Measurements from ENCODE around the gene SPATS1. TPM values are rescaled to one million over a fixed set of nuclear protein-coding genes. Genes with fewer than 3 reads are reported as not detected.

Gene SPATS1
- total and polyA plus RNA-seq, 9 donors, result 0.25 to 1.4 (median 0.28) TPM; not detected in 6

GRCh38 chr6:44309631-44310030 is 32.8 kb upstream of the SPATS1 start:
- intact Hi-C loops (cut with DNase I), result no loop called here
- no peak for DNase-seq
- H3K4me1 ChIP-seq (ENCODE audit: insufficient read depth), result peaks cover 5% of the 10 kb centered on the region
- no peaks in the 10 kb centered on the region for H3K27me3 ChIP-seq
- H3K36me3 ChIP-seq, result no peaks in the 10 kb centered on the region
- no peak overlapping the region for H3K4me3 ChIP-seq
- H3K9me3 ChIP-seq, result no peaks in the 10 kb centered on the region
- TF ChIP-seq, protein P1, sequence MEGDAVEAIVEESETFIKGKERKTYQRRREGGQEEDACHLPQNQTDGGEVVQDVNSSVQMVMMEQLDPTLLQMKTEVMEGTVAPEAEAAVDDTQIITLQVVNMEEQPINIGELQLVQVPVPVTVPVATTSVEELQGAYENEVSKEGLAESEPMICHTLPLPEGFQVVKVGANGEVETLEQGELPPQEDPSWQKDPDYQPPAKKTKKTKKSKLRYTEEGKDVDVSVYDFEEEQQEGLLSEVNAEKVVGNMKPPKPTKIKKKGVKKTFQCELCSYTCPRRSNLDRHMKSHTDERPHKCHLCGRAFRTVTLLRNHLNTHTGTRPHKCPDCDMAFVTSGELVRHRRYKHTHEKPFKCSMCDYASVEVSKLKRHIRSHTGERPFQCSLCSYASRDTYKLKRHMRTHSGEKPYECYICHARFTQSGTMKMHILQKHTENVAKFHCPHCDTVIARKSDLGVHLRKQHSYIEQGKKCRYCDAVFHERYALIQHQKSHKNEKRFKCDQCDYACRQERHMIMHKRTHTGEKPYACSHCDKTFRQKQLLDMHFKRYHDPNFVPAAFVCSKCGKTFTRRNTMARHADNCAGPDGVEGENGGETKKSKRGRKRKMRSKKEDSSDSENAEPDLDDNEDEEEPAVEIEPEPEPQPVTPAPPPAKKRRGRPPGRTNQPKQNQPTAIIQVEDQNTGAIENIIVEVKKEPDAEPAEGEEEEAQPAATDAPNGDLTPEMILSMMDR (IDR thresholded peaks at IDR 0.05), result no peak
- TF ChIP-seq POLR2A (IDR thresholded peaks at IDR 0.05) (no peak), EP300 (IDR thresholded peaks at IDR 0.05) (no peak)
- H3K27ac ChIP-seq, result no peak overlapping the region

DNA sequence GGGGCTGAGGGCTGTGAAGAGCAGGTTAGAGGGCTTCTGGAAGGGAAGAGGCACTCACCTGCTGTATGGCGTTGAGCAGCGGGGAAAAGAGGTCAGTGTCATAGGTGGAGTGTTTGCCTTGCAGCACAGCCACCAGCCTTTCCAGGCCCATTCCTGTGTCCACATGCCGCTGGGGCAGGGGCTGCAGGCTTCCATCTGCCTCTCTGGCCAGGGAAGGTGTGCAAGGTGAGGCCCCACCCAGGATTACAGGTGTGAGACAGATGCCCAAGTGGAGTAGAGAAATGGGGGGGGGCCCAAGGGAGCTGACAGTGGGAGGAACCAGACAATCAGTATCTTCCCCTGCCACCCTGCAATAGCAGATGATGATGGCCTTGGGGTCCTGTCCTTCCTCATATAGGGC is 32.2 kb upstream of the SPATS1 start:
- H3K36me3 ChIP-seq, result no peaks in the 10 kb centered on the region
- no peak for DNase-seq
- no peak overlapping the region for H3K4me3 ChIP-seq
- no peaks in the 10 kb centered on the region for H3K9me3 ChIP-seq
- no peaks in the 10 kb centered on the region for H3K27me3 ChIP-seq
- H3K27ac ChIP-seq, result no peak overlapping the region
- 94 to 97% (median 95%) methylated on average over 3 of the region's 3 CpGs for WGBS, 3 donors
- TF ChIP-seq, protein P1 (IDR thresholded peaks at IDR 0.05), result no peak
- TF ChIP-seq EP300 (IDR thresholded peaks at IDR 0.05) (no peak), POLR2A (IDR thresholded peaks at IDR 0.05) (no peak)
- intact Hi-C loops (cut with DNase I), result no loop called here
- peaks cover 5% of the 10 kb centered on the region for H3K4me1 ChIP-seq (ENCODE audit: insufficient read depth)

- H3K27me3 ChIP-seq, result no peaks in the 10 kb centered on the region
- intact Hi-C loops (cut with DNase I), result no loop called here
- H3K27ac ChIP-seq, result no peak overlapping the region
- WGBS, 3 donors, result 44 to 95% (median 86%) methylated on average over 2 of the region's 2 CpGs
- no peaks in the 10 kb centered on the region for H3K9me3 ChIP-seq
- H3K36me3 ChIP-seq, result no peaks in the 10 kb centered on the region
- H3K4me1 ChIP-seq (ENCODE audit: insufficient read depth), result peaks cover 5% of the 10 kb centered on the region
- DNase-seq, result no peak
- H3K4me3 ChIP-seq, result no peak overlapping the region
- TF ChIP-seq POLR2A (IDR thresholded peaks at IDR 0.05), result no peak
- TF ChIP-seq, protein P1 (IDR thresholded peaks at IDR 0.05), result no peak
- TF ChIP-seq EP300 (IDR thresholded peaks at IDR 0.05), result no peak
Observed at GRCh38 chr6:44311304-44311703, 31.1 kb upstream of the SPATS1 start.

- 80 to 85% (median 83%) methylated on average over 3 of the region's 3 CpGs for WGBS, 3 donors
- no peak for DNase-seq
Observed at GRCh38 chr6:44311767-44312166, 30.7 kb upstream of the SPATS1 start.

More at GRCh38 chr6:44311767-44312166, 30.7 kb upstream of the SPATS1 start:
- intact Hi-C loops (cut with DNase I), result no loop called here
- H3K9me3 ChIP-seq, result no peaks in the 10 kb centered on the region
- H3K4me1 ChIP-seq (ENCODE audit: insufficient read depth), result peaks cover 5% of the 10 kb centered on the region
- H3K27me3 ChIP-seq, result no peaks in the 10 kb centered on the region
- no peak overlapping the region for H3K4me3 ChIP-seq
- no peak overlapping the region for H3K27ac ChIP-seq
- H3K36me3 ChIP-seq, result no peaks in the 10 kb centered on the region
- no peak for TF ChIP-seq EP300 (IDR thresholded peaks at IDR 0.05)
- TF ChIP-seq, protein P1 (IDR thresholded peaks at IDR 0.05), result no peak
- no peak for TF ChIP-seq POLR2A (IDR thresholded peaks at IDR 0.05)

All from ovary (tissue), 9 donors.